Measurements from ENCODE around the gene WNT9A.
"Not testable (repeated sequence)": the region's sequence is repeated elsewhere in the genome, so short reads cannot be mapped to it uniquely, and the experiment has no call there.

Gene WNT9A

GRCh38 chr1:227922501-227923352, 25.0 kb downstream of the WNT9A start:
- no peak for DNase-seq

- DNase-seq = no peak
Measured at GRCh38 chr1:227921461-227922185, 26.1 kb downstream of the WNT9A start.

- no peak for DNase-seq
Measured at GRCh38 chr1:227920896-227921295, 26.8 kb downstream of the WNT9A start.

- no peak for DNase-seq
Measured at GRCh38 chr1:227920426-227920825, 27.3 kb downstream of the WNT9A start.

GRCh38 chr1:227919906-227920305, 27.8 kb downstream of the WNT9A start:
- no peak for DNase-seq

GRCh38 chr1:227918736-227919135, 29.0 kb downstream of the WNT9A start:
- no peak for DNase-seq

GRCh38 chr1:227918083-227918700, 29.5 kb downstream of the WNT9A start:
- DNase-seq = no peak

- DNase-seq = no peak
Measured at GRCh38 chr1:227917081-227917950, 30.4 kb downstream of the WNT9A start.

- DNase-seq = no peak
Measured at GRCh38 chr1:227916655-227917054, 31.1 kb downstream of the WNT9A start.

- no peak for DNase-seq
Measured at GRCh38 chr1:227915564-227916553, 31.9 kb downstream of the WNT9A start.

GRCh38 chr1:227914801-227915563, 32.8 kb downstream of the WNT9A start:
- no peak for DNase-seq

GRCh38 chr1:227913764-227914721, 33.7 kb downstream of the WNT9A start:
- DNase-seq = no peak

- no peak for DNase-seq
Measured at GRCh38 chr1:227913396-227913763, 34.4 kb downstream of the WNT9A start.

- no peak for DNase-seq
Measured at GRCh38 chr1:227912866-227913265, 34.9 kb downstream of the WNT9A start.

- DNase-seq = no peak
Measured at GRCh38 chr1:227911376-227911775, 36.4 kb downstream of the WNT9A start.

GRCh38 chr1:227910511-227911153, 37.1 kb downstream of the WNT9A start:
- no peak for DNase-seq

- not testable (repeated sequence) for DNase-seq
Measured at GRCh38 chr1:227909923-227910328, 37.8 kb downstream of the WNT9A start.

- DNase-seq = no peak
Measured at GRCh38 chr1:227909188-227909587, 38.5 kb downstream of the WNT9A start.

- DNase-seq = no peak
Measured at GRCh38 chr1:227908359-227908758, 39.4 kb downstream of the WNT9A start.

All from stimulated activated CD8-positive, alpha-beta memory T cell treated with anti-CD3 and anti-CD28 coated beads, Interleukin-4, amount 100 ng/mL, for 48 hours (primary cell).